ENCODE data around the gene PLCG1. TPM values are rescaled to one million over a fixed set of nuclear protein-coding genes. Genes with fewer than 3 reads are reported as not detected.

Gene PLCG1
- total and polyA plus RNA-seq, 2 of the 8 experiments (the other 6 are each of a cell fraction or from before 2014, with no cell fraction given): 103 to 154 TPM

GRCh38 chr20:41118632-41119031 lies 18.7 kb upstream of the PLCG1 start (continued):
- TF ChIP-seq CBX8 (IDR thresholded peaks at IDR 0.05; ENCODE audit: borderline replicate concordance, low read depth, low read length): no peak
- TF ChIP-seq BACH1 (IDR thresholded peaks at IDR 0.05; ENCODE audit: low read length): no peak
- TF ChIP-seq RAD21 (IDR thresholded peaks at IDR 0.05 in 1 of 2, conservative IDR thresholded peaks at IDR 0.05 in 1 of 2; ENCODE audit: low read depth in 2 of 2, low read length in 2 of 2): no peak
